Activated CD4-positive, alpha-beta T cell treated with anti-CD3 and anti-CD28 coated beads, Interleukin-2, Interleukin-4, amounts not matched to agents 100 ng/mL and 50 ng/mL, durations not matched to agents 16 hours and 8 hours (primary cell): ENCODE results near the gene SCN5A.

Experiments used
- DNase-seq: peaks from one replicate; pipeline ENCODE4 v3.0.0-alpha.2; 2020; ENCODE audit warnings: low spot score

SCN5A gene

DNA sequence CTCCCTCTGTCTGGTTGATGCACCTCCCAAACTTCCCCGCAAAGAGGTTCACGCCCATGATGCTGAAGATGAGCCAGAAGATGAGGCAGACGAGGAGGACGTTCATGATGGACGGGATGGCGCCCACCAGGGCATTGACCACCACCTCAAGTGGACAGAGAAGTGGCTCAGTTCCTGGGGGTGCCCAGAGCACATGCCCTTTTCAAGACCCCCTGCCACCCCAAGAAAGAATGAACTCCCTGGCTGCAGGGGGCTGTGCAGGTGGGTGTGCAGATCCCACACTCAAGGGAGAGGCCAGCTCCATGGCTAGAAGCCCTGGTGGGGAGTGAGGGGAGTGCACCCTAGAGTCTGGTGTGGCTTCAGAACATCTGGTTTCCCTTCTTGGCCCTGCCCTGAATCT is 89.2 kb downstream of the SCN5A start:
- DNase-seq: no peak

DNA sequence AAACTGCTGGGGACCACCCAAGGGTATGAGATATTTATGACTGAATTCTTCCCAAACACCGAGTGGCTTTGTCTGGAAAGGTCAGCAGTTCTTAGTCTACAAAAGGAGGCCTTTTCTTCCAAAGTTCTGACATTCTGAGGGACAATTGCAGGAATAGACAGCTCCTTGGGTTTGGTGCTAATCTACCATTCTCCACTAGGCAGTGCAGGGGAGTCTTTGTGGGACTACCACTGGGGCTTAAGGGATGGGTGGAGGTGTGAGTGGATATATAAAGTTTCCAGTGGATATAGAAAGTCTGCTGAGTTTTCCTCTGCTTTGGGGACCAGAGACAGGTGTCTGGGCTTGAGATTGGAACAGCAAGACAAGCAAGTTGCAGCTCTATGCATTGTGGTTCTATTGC is 90.6 kb downstream of the SCN5A start:
- no peak for DNase-seq

DNA sequence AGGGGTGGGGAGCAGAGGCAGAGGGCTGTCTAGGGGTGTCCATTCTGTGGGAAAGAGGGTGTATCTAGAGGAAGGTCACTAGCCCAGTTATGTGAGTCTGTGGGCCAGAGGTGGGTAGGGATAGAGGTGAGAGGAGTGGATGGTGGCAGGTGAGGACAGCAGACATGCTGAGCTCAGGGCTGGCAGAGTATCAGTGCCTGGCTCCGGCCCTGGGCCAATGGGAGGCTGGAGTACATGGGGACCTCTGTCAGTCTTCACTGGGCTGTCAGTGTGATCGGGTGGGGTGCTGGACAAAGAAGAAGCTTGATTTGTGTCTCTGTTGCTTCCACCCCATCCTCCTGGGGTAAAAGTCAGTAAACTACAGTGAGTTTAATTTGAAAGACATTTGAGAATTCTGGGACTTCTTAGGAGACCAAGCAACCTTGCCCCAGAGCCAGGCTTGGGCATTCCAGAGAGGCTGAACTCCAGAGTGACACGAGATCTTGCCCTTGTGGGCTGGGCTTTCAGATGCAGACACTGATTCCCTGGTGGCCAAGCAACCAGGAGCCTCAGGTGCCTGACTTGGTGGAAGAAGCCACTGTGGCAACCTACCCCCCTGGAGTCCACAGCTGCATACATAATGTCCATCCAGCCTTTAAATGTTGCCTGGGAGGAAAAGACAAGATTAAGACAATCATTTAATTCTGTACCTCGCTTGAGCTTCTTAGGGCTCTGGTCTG is 92.7 kb downstream of the SCN5A start:
- DNase-seq: no peak

DNA sequence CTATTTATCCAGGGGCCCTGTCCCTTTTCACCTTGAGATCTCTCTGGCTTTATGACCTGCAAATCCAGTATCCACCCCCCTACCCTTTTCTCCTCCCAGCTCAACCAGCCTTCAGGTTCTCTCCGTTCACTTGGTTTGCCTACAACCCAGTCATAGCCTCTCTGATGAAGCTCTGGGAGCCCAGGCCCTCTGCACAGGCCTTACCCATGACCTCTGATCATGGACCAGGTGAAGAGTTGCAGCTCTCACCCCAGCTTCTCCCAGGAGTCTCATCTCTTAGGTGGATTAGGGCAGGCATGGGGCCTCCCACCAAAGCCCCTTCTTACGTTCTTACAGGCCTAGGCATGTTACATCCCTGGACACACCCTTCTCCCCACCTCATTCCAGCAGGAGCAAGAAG is 93.6 kb downstream of the SCN5A start:
- DNase-seq: no peak

- DNase-seq: no peak
Observed at GRCh38 chr3:38555149-38555840, 94.2 kb downstream of the SCN5A start.

DNA sequence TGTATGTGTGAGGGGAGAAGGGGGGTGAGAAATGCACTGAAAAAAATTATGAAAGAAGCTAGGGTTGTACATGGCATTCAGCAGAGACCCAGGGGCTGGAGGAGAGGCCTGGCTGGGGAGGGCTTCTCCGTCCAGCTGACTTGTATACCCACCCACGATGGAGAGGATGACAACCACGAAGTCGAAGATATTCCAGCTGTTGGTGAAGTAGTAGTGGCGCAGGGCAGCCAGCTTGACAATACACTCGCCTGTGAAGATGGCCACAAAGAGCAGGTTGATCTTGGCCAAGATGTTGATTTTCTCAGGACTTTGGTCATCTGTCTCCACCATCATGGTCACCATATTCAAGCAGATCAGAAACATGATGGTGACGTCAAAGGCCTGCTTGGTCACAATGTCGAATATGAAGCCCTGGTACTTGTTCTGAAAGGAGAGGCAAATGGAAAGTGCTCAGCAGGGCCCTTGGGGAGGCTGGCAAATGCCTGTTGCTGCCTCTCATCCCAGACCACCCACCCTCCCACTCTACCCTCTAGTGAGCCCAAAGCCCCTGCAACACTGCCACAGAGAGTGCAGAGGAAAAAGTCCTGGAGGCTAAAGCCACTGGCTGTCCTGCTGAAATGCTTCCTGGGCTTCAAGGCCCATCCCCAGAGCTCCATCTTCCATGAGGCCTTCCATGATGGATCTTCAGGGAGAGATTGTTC is 95.2 kb downstream of the SCN5A start:
- no peak for DNase-seq

GRCh38 chr3:38553071-38553470 is 96.4 kb downstream of the SCN5A start:
- no peak for DNase-seq

DNA sequence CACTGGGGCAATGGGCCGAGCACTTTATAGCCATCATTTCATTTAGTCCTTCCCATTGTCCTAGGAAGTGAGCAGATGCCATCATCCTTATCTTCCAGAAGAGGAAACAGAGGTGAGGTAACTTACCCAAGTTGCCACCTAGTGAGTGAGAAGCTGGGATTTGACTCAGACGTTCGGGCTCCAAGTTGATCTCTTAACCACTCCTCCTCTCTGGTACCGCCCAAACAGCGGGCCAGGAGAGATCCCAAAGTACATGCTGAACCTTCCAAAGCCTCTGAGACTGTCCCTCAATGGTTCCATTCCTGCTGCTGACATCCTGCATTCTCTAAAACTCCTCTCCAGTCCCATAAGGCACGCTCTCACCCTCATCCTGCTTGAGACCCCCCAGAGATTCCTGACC is 97.1 kb downstream of the SCN5A start:
- DNase-seq: no peak

DNA sequence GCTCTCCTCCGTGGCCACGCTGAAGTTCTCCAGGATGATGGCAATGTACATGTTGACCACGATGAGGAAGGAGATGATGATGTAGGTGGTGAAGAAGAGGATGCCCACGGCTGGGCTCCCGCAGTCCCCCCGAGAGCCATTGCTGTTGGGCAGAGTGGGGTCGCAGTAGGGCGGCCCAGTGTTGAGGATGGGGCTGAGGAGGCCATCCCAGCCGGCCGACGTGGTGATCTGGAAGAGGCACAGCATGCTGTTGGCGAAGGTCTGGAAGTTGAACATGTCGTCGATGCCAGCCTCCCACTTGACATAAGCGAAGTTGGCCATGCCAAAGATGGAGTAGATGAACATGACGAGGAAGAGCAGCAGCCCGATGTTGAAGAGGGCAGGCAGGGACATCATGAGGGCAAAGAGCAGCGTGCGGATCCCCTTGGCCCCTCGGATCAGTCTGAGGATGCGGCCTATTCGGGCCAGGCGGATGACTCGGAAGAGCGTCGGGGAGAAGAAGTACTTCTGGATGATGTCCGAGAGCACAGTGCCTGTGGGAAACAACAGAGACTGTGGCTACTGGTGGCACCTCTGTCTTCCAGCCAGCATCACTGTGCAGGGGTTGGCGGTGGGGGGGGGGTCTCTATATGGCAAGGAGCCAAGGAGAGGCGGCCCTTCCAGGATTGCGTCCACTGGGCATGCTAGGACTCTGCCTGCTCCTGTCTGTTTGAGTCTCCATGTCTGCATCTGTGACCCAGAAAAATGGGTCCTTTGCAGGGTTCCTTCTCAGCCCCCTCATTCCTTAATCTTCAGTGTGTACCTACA is 98.3 kb downstream of the SCN5A start:
- DNase-seq: no peak

DNA sequence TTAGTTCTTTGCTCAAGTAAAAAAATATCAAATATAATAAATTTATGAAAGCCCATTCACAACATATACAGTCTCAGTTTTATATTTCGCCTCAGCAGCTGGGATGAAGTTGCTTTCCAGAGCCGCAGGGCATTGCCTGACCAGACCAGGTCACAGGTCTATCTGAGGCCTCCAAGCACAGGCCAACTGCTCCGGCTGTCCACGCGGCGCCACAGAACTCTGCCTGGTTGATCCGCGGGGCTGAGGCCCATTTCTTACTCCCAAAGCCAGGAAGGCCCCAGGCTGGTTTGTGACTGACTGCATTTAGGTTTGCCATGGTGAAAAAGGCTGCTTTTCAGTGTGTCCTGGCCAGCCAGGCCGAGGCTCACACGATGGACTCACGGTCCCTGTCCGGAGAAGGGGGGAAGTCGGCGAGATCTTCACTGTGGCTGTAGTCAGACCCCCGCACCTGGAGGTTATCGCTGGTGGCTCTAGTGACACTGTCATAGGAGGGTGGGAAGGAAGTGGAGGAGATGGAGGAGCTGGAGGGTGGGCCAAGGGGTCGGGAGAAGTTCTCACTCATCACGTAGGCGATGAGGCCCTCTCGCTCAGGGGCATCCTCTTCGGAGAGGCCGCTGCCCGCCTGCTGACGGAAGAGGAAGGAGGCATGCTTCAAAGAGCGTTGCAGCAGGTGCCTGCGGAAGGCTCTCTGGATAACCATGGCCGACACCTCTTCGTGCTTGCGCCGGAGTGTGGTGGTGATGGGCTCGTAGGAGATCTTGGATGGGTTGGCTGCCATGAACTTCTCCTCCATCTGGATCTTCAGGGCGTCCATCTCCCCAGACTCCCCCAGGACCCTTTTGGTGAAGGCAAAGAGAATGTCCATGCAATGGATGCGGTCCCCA is 99.3 kb downstream of the SCN5A start:
- no peak for DNase-seq

DNA sequence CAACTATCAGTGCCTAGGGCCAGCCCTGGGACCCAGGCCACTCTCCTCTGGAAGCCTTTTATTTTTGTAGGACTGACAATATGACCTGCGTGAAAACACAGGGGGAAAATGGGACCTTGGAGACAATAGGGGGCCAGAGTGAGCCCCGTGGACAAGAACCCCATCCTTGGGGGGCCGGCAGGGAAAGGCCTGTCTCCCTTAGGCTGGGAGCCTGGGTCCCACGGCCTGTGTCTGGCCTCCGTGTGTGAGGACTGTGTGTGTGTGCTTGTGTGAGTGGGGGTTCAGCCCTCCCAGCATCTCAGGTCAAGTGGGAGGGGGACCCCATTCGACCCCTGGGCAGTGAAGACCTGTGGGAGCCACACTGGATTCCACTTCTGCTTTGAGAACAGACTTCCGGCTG is 100.0 kb downstream of the SCN5A start:
- DNase-seq: no peak

DNA sequence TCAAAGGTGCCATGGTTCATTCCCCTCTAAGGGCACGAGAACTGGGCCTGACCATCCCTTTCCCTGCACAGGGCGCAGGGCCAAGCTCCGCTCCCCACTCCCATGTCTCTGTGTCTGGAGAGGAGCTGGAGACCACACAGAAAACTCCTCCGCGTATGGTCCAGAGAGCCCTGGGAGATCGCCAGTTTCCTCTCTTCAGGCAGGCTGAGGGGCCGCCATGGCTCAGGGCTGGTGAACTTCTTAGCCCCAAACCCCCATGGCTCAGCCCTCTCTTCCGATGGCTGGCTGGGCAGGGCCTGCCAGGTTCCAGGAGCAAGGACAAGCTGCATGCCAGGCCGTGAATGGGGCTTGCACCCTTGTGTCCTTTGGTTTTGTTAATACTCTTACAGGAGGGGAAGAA is 100.4 kb downstream of the SCN5A start:
- DNase-seq: no peak

DNA sequence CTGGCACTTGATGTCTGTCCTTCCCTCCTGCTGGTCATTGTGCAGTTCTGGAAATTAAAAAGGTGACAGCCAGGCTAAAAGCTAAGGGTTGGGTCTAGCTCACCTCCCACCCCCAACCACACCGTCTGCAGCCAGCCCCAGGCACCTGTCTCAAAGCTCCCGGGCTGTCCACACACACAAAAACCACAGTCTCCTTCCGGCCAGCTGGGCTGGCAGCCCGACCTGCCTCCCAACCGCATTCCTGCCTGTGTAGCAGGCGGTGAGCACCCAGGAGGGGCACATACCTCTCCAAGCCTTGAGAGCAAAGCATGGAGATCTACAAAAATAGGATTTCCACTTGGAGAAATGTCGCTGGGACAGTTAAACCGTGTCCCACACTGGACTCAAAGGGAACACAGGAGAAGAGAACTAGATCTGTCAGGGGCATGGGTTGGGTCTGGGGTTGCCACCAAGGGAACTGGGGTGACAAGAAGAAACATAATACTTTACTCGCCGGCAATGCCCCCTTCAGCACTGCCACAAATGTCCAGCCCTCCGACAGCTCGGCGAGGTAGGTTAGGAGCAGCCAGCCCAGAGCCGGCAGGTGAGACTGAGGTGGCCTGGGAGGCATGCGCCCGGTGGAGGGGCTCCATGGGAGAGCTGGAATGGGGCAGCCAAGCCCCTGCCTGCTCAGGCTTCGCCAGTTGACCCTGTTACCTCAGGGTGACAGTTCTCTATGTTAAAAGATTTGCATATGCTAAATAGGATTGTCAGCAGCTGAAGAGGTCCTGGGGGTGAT is 101.1 kb downstream of the SCN5A start:
- DNase-seq: no peak

DNA sequence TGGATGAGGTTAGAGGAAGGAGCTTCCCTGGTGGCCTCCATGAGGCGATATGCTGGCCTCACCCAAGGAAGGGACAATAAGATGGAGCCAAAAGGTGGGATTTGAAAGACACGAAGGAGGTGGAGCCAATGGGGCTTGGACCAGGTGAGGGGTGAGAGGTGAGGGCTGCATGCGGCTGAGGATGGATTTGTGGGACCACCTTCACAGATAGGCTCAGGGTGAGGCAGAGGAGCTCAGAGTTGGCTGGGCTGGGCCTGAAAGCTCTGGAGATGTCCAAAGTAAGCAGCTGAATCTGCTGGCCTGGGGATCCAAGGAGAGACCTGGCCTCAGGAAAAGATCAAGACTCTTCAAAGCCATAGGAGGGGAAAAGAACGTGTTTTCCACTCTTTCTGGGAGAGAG is 103.5 kb downstream of the SCN5A start:
- DNase-seq: no peak

DNA sequence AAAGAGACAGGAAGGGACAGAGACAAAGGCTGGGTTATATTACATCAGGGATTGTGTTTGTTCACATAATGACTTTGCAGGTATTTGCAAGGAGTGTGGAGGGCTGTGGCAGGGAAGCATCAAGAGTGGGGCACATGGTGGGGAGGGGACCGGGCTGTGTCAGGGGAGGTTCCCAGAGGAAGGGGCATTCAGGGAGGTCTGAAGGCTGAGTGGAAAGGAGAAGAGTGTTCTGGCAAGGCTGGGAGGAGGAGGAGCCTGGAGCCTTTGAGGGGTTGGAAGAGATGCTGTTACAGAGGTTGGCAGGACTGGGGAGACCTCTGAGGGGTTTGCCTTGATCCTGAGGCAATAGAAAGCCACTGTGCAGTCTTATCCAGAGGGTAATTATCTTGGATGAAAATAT is 103.9 kb downstream of the SCN5A start:
- no peak for DNase-seq

DNA sequence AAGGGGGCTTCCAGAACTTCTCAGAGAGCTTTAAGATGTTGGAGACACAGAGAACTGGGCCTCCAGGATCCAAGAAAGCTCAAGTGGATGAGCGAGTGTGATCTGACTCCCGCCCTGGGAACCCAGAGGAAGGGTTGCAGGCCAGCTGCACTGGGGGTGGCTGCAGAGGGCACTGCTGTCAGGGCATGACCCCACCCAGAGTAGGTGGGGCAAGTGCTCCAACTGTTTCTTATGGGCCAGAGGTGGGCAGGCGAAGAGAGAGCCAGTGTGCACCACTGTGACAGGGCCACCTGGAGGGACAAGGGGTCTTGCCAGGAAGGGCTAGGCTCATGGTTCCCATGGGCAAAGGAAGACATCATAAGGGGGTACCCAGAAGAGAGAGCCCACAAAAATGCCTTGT is 104.6 kb downstream of the SCN5A start:
- no peak for DNase-seq

- no peak for DNase-seq
Observed at GRCh38 chr3:38543586-38543985, 105.9 kb downstream of the SCN5A start.

DNA sequence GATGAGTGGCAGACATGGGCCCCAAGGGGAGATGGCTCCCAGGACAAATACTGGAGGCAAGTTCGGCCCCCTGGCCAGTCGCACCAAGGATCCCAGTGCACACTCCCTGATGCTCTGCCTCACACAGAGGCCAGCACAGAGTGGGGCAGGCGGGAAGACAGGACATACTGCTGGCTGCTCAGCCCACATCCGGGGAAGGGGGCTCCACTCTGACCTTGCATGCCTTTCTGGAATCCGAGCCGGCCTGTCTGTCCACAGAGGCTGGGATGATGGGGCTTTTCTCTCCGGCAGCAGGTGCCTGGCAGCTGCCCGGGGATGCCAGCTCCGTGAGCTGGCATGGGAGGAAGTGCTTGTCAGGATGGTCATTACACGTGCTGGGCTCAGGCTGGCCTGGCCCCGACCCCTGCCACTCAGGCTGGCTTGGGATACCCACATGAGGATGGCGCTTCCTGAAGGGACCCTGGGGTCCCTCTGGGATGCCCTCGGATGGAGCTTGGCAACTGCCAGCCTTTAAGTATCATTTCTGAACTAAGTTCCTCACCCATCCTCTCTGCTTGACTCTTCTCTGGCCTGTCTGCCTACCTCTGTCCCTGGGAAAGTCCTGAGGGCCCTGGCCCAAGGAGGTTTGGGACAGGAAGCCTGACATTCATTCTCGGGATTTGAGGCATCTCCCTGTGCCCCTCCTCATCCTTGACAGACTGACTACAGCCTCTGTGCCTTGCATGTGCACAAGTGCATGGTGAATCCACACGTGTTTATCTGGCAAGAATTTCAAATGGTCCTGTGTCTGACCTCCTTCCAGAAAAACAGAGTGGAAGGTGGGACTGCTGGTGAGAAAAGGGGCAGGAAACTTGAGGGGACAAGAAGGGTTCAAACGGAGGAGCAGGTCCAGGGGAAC is 106.8 kb downstream of the SCN5A start:
- DNase-seq: no peak

- DNase-seq: no peak
Observed at GRCh38 chr3:38541806-38542205, 107.7 kb downstream of the SCN5A start.
